NB4 (cell line): Measurements from ENCODE around the gene VDR.

ENCODE experiments used
- CTCF ChIP-seq: IDR thresholded peaks from one replicate; pipeline ENCODE4 v1.5.1; 2012; ENCODE audit warnings: low read depth, low read length
- MAX ChIP-seq: IDR thresholded peaks from 2 replicates; pipeline ENCODE4 v1.6.1; 2011; ENCODE audit warnings: low read depth, low read length
- POLR2A ChIP-seq: IDR thresholded peaks from 2 replicates; pipeline ENCODE4 v1.6.1; 2011; ENCODE audit warnings: mild to moderate bottlenecking; ENCODE audit not compliant: insufficient read length; ENCODE audit errors: extremely low read depth

GRCh38 chr12:47870175-47870781 is 34.5 kb downstream of the VDR start:
- TF ChIP-seq CTCF, result peak; percentile 65
- TF ChIP-seq POLR2A, result no peak
- no peak for TF ChIP-seq MAX
